GM19238 (cell line): Measurements from ENCODE around the gene SPOP.
"Not testable (repeated sequence)": the region's sequence is repeated elsewhere in the genome, so short reads cannot be mapped to it uniquely, and the experiment has no call there.

Source experiments
- DNase-seq: peaks from one replicate; pipeline ENCODE4 v3.0.0; 2011; ENCODE audit warnings: low spot score; ENCODE audit not compliant: insufficient read length

SPOP gene

DNA sequence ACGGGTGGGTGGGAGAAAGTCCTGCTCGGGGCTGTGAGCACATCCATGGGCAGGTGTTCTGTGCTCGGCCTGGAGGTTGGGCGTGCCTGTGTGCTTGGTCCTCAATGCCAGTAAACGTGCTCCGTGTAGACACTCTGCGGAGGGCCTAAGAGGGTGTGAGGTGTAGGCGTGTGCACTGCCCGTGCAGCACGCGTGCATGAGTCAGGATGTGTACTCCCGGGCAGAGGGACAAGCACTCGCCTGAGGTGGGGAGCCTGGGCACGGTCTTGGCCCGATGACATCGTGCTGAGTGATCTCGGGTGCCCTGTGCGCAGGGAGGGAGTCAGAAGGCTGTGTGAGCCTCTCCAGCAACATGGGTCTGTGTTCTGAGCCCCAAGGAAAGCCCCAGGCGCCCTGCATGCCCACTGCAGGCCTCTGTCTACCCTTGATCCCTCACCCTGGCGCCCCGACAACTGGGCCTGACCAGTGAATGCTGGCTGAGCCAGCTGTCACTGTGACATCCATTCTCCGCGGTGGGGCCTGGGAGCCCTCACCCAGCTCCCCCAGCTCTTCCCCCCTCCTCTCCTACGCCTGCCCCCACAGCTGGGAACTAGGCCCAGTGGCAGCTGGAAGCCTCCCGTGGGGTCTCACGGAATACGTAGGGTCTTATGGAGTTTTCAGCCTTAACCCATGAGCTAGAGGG is 125.7 kb downstream of the SPOP start:
- no peak for DNase-seq

DNA sequence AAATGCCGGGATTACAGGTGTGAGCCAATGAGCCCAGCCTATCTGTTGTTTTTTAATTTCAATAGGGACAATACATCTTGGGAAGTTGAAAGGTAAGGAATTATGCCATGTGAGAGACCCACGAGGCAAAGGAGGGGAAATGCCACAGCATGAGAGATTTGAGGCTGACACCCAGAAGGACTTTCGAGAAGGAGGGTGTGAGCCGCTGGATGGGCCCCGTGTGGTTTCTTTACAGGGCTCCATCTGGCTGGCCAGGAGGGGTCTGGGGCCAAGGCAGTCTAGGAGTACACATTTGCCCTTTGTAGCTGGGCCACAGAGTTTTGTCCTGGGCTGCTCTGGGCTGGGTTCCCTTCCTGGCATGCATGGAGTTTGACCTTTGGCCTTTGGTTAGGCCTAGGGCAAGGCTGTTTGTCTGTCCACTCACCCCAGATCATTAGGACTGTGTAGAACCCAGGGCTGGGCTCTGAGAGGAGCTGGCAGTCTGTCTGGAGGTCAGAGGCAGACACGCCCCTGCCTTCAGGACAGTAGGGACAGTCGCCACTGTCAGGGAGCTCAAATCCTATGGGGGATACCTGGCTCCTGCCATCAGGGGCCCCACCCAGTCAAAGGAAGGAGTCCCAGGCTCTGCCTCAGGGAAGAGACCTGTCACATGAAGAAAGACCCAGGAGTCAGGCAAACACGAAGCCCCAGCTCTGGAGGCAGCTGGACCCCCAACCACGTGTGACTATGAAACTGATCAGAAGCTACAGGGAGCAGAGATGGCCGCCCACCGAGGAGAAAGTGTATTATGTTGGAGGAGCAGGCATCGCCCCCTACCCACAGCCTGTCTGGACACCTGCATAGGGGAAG is 126.5 kb downstream of the SPOP start:
- DNase-seq = no peak

DNA sequence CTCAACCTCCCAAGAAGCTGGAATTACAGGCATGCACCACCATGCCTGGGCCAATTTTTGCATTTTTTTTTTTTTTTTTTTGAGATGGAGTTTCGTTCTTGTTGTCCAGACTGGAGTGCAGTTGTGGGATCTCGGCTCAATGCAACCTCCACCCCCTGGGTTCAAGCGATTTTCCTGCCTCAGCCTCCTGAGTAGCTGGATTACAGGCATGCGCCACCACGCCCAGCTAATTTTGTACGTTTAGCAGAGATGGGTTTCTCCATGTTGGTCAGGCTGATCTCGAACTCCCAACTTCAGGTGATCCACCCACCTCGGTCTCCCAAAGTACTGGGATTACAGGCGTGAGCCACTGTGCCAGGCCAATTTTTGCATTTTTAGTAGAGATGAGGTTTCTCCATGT is 127.1 kb downstream of the SPOP start:
- DNase-seq = not testable (repeated sequence)

DNA sequence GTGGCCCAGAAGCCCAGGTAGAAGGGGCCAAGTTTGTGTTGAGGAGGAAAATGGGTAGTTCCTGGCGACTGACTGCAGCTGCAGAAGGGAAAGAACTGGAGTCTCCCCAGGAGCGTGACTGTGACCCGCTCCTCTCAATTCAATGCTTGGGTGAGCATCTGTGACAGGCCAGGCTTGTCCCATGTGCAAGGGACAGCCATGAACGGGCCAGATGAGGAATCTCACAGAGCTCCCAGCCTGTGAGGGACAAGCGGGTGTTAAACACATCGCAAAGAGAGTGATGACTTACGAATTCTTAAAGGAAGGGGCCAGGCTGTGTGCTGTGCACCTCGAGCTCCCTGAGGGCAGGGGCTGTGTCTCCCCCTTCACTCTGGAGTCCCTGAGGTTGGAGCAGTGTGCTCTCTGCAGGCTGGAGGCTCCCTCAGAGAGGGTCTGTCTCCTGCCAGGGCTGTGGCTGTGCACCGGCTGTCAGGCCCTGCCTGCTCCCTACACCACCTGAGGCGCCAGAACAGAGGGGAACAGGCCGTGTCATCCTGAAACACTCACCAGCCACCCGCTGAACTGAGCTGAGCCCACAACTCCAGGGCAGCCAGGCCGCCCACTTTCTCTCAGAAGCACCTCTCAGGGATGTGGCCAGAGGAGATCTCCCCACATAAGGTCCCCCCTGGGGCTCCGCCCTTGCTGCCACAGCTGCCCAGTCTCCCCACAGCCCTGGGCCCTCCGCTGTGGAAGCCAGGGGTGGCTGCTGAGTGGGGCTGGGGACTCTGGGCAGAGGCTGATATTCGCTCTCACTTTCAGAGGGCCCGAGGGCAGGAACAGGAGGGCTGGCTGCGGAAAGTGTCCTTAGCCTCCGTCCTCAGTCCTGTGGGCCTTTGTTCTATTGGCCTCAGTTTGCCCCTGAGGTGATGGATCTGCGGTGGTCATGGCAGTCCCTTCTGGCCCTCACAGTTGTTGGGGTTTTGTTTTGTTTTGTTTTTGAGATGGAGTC is 127.9 kb downstream of the SPOP start:
- DNase-seq = no peak

DNA sequence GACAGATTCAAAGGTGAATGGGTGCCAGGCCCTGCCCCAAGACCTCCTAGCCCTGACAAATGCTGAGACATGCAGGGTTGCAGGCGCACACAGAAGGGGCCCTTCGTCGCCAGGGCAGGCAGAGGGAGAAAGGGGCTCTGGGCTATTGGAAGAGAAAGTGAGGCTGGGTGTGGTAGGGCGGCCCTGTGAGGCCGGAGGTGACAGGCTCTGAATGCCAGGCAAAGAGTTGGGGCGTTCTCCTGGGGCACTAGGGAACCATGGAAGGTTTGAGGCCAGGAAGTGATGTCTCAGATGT is 128.6 kb downstream of the SPOP start:
- DNase-seq = no peak
